Ishikawa (cell line): ENCODE measurements around the gene NKAP.

Experiments
- CEBPB ChIP-seq: IDR thresholded peaks from 2 replicates; pipeline ENCODE4 v1.6.1; 2012
- EP300 ChIP-seq: IDR thresholded peaks from 2 replicates; pipeline ENCODE4 v1.6.1; 2012; ENCODE audit warnings: borderline replicate concordance
- FOXM1 ChIP-seq: IDR thresholded peaks from 2 replicates; pipeline ENCODE4 v1.6.1; 2012; ENCODE audit warnings: low read depth, borderline replicate concordance
- MAX ChIP-seq: IDR thresholded peaks from 2 replicates; pipeline ENCODE4 v1.6.1; 2012
- RAD21 ChIP-seq: IDR thresholded peaks from 2 replicates; pipeline ENCODE4 v1.6.1; 2012; ENCODE audit warnings: low read depth
- REST ChIP-seq: IDR thresholded peaks from 2 replicates; pipeline ENCODE4 v1.6.1; 2012; ENCODE audit warnings: low read depth, mild to moderate bottlenecking
- TAF1 ChIP-seq: IDR thresholded peaks from 2 replicates; pipeline ENCODE4 v1.6.1; 2012; ENCODE audit warnings: low read depth, mild to moderate bottlenecking
- YY1 ChIP-seq: IDR thresholded peaks from 2 replicates; pipeline ENCODE4 v1.6.1; 2012; ENCODE audit warnings: low read depth
- ZBTB7A ChIP-seq: IDR thresholded peaks from 2 replicates; pipeline ENCODE4 v1.6.1; 2012; ENCODE audit warnings: low read depth
- TF ChIP-seq, protein P1 (sequence below): IDR thresholded peaks from 2 replicates; pipeline ENCODE4 v1.6.1; 2012

- TF ChIP-seq RAD21 (no peak), FOXM1 (no peak), EP300 (no peak), MAX (no peak), REST (no peak), YY1 (no peak), TAF1 (no peak), ZBTB7A (no peak), CEBPB (no peak)
- TF ChIP-seq, protein P1, sequence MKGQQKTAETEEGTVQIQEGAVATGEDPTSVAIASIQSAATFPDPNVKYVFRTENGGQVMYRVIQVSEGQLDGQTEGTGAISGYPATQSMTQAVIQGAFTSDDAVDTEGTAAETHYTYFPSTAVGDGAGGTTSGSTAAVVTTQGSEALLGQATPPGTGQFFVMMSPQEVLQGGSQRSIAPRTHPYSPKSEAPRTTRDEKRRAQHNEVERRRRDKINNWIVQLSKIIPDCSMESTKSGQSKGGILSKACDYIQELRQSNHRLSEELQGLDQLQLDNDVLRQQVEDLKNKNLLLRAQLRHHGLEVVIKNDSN = no peak
These were observed 72.3 kb downstream of the NKAP start for GRCh38 chrX:119871245-119871598.
